HG02642 (cell line): Measurements from ENCODE around the gene TIGD1.

ENCODE experiments used
- ATAC-seq: cut with Tn5 transposase; IDR thresholded peaks from one replicate; pipeline ENCODE4 v1.9.1; 2021; ENCODE audit warnings: mild to moderate bottlenecking; ENCODE audit not compliant: unreplicated experiment, poor library complexity

TIGD1 gene

DNA sequence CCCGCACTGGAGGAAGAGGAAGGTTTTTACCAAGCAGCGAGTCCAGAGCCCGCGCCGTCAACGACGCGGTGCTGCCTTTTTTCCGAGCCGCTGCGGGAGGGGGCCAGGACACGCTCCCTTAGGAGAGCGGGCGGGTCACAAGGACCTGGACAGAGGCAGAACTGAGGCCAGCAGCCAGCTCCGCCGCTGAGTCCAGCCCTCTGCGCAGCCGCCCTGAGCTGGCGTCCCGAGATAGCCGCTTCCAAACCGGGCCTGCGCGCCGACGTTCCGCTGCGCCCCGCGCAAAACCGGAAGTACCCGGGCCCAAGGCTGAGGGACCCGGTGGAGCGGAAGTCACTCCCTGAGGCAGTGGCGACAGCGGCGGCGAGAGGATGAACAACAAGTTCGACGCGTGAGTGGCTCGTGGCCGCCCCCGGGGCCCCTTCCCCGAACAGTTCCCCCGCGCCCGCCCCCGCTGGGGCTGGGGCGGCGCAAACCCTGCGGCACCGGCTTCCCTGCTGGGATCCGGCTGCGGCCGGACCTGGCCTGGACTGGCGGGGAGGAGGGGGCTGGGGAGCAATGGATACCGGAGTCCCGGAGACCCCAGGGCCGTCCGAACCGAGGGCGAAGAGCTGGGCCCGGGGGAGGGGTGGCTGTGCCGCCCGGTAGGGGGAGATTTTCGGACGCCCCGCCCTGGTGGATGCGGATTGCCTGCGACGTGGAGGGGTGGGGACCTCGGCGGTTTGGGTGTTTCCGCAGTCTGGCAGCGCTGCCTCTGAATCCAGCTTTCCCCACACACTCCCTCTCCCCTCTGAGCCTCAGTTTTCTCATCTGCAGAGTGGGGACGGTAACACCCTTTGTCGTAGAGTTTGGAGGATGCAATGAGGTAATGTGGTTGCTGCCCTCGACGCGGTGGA lies at the start of gene TIGD1, which contains the start of gene EIF4E2:
Gene TIGD1 (minus strand): TSS at position 204 of the 896 bp plus-strand sequence. CDS start 675 bp downstream, outside the sequence.
Gene EIF4E2 (plus strand): TSS at position 336 of the 896 bp plus-strand sequence. CDS start 36 bp downstream, at position 372.
- ATAC-seq = peak; percentile 94

- ATAC-seq = no peak
Measured at GRCh38 chr2:232598293-232598692, 47.9 kb upstream of the TIGD1 start.

DNA sequence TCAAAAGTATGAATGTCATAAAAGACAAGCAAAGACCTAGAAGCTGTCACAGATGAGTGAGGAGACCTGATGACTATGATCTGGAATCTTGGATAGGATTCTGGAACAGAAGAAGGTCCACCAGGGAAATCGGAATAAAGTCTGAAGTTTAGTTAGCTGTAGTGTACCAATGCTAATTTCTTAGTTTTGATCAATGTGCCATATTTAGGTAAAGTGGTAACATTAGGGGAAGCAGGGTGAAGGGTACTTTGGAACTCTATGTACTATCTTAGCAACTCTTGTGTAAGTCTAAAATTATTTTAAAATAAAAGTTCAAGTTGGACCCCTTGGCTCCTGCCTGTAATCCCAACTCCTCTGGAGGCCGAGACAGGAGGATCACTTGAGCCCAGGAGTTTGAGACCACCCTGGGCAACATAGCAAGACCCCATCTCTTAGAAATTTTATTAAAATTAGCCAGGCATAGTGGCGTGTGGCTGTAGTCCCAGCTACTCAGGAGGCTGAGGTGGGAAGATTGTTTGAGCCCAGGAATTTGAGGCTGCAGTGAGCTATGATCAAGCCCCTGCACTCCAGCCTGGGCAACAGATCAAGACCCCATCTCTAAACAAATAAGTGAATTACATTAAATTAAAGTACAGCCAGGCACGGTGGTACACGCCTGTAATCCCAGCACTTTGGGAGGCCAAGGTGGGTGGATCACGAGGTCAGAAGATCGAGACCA lies 47.2 kb upstream of the TIGD1 start:
- ATAC-seq = no peak

GRCh38 chr2:232593982-232594381 lies 43.6 kb upstream of the TIGD1 start:
- ATAC-seq = no peak

GRCh38 chr2:232592772-232593395 lies 42.5 kb upstream of the TIGD1 start:
- no peak for ATAC-seq

DNA sequence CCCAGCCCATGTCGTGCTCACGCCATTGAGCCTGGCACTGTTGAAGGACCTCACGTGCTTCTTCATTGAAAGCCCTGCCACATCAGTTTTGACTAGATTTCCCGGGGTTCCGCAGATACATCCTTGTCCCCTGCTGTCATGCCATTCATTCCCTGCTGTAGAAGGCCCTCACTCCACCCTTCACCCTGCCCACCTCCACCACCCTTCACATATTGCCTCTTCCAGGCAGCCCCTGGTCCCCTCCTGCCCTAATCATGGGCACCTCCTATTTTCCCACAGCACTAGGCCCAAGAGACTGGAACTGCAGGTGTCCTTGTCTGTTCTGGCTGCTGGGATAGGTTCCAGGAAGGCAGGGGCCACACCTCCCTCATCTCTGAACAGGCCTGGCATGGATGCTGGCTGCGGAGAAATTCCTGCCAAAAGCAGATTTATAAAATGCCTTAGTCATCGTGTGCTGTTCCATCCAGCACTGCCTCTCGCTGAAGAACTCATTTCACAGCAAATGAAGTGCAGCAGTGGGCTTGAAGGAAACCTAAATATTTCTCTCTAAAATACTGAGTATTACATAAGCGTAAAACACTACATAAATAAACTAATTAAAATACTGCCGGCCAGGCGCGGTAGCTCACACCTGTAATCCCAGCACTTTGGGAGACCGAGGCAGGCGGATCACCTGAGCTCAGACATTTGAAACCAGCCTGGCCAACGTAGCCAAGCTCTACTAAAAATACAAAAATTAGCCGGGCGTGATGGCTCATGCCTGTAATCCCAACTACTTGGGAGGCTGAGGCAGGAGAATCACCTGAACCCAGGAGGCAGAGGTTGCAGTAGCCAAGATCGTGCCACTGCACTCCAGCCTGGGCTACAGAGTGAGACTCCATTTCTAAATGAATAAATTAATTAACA lies 38.6 kb upstream of the TIGD1 start:
- no peak for ATAC-seq

DNA sequence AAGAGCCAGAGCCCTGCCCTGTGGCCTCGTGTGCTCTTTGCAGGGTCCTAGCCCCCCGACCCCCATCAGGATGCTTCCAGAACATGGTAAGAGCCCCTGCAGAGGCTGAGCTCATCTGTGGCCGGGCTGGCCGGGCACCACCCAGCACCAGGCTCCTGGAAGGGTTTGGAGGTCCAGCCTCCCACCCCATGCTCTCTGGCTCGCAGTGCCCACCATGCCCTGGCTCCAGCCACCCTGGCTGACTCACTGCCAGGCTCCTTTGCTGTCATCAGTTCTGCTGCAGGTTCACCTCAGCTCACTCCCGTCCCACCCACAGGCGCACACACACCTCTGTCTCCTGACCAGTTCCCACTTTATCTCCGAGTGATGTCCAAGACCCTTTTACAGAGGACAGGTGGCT lies 37.7 kb upstream of the TIGD1 start:
- no peak for ATAC-seq

- ATAC-seq = no peak
Measured at GRCh38 chr2:232587512-232587911, 37.2 kb upstream of the TIGD1 start.

GRCh38 chr2:232586943-232587505 lies 36.7 kb upstream of the TIGD1 start:
- ATAC-seq = no peak

DNA sequence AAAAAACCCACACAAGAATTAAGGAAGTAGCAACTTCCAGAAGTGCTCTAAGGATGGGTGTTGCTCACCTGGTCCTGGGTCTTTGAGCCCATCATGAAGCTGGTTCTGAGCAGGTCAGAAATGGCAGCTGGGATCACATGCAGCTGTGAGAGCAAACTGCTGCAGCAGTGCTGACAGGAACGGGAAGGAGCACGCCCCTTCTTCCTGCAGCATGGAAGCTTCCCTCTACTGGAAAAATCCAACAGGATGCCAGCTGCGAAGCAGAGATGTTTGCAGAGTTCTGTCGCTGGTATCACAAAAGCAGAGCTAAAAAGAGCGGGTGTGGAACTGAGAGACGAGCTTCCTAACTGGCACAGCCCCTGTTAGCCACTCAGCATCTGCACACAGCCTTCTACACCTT lies 33.9 kb upstream of the TIGD1 start:
- ATAC-seq = no peak

DNA sequence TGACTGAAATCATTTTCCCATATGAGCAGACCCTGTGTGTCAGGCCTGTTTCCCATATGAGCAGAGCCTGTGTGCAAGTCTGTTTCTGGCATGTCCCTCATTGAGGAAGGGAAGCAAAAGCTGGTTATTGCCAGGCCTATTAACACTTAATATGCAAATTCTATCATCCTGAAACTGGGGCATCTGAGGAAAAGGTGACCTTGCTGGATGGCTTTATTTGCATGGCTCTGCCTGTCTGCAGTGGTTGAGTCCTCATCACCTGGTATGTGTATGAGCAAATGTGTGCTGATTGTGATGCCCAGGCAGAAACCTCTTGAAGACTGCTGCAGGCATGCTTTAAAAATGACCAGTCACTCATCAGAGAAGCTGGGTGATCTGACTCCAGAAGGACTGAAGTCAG lies 31.4 kb upstream of the TIGD1 start:
- ATAC-seq = no peak

- ATAC-seq = no peak
Measured at GRCh38 chr2:232580648-232580981, 30.3 kb upstream of the TIGD1 start.

DNA sequence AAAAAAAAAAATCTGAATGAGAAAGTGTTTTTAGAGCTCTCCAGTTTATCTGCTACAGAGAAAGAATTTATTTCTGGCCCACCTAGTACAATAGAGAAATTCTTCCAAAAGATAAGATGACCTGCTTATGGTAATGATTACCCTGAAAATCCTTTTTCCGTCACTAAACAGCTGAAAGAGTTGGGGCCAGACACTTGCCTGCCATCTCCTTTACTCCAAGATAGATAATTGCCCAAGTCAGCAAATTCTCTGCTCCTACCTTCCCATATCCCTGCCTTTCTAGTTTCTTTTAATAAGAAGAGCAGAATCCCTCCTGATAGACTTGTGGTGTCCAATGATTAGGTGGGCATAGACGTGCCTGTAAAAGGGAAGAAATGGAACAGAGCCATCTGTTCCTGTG lies 28.3 kb upstream of the TIGD1 start:
- ATAC-seq = no peak

DNA sequence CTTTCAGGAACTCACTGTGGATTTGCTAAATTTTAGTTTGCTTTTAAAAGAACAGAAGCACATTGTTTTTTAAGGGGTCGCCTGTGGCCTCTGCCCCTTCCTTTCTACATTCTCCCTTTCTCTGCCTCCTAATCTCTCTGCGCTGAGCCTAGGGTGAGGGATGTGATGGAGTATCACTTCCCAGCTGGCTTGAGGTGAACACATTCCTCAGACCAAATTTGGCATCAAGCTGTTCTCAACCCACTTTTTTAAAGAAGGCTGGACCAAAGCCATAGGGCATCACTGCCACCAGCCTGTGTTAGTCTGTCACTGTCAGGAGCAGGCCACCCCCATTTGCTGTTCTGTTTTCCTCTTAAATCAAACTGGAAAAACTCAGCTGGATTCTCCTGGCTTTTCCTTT lies 27.5 kb upstream of the TIGD1 start:
- no peak for ATAC-seq

DNA sequence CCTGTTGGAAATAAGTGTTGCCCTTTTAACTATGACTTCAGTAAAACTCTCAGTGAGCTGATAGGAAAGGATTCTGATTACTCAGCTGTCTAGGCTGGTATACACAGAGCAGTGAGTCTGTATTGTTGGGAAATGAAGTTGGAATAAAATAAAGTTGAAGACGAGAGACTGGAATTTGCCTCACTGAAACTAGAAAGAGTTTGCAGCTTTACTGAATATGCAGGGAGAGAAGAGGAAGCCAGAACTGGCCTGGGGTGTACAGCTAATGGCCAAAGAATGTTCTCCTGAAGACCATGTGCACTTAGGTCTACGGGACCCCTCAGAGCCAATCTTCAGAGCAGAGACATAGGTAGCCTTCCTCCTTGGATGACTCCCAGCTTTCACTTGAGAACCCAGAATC lies 26.6 kb upstream of the TIGD1 start:
- no peak for ATAC-seq

DNA sequence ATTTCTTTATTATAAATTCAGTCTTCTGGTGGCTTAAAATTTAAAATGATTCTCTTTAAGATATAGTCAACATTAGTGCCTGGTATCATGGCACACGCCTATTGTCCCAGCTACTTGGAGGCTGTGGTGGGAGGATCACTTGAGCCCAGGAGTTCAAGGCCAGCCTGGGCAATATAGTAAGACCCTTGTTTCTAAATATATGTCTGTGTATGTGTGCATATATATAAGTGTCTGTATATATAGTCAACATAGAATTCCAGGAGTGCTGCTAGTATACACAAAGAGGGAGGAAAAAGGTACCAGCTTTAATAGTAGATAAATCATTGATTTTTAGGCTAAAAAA lies 25.0 kb upstream of the TIGD1 start:
- no peak for ATAC-seq

- ATAC-seq = no peak
Measured at GRCh38 chr2:232574674-232575403, 24.5 kb upstream of the TIGD1 start.

GRCh38 chr2:232573771-232574435 lies 23.5 kb upstream of the TIGD1 start:
- no peak for ATAC-seq

- ATAC-seq = no peak
Measured at GRCh38 chr2:232573042-232573441, 22.7 kb upstream of the TIGD1 start.
